ENCODE data around the gene CLN3.
A peak's percentile ranks its signal among the peaks of the same experiment; 100 is the strongest.

DNA sequence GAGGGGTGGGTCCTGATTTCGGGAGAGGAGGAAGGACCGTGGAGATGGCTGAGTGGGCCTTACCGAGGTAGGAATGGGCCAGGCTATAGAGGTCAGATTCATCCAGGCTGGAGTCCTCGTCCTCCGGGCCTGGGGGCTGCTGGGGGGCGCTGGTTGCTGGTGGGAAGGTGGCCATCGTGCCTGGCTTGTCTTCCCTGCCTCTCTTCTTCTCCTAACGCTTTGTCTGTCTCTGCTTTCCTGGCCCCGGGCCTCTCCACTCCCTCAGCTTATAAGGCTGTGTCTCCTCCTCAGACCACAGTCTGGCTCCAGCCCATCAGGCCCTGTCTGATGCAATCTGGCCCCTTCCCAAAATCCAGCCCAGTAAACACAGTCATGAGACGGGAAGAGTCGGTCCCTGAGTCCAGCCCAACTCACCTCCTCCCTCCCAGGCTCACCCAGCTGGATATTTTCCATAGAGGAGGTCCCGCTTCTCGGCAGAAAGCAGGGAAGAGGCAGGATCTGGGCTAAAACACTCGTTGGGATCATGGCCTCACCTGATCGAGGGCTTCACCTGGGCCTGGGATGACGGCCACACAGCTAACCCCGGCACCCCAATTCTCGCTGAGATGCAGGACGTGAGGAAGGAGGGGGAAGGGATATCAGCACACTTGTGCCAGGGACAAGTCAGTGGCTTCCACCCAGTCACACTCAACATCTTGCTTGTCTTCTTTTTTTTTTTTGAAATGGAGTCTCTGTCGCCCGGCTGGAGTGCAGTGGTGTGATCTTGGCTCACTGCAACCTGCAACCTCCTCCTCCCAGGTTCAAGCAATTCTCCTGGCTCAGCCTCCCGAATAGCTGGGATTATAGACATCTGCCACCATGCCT, 47.1 kb upstream of the CLN3 start, which contains the start of gene NUPR1:
- TF ChIP-seq ATM (IDR thresholded peaks at IDR 0.05; ENCODE audit: borderline replicate concordance) (no peak), ZFP1 (CRISPR knock-in tag; IDR thresholded peaks at IDR 0.05) (0 out of 2 replicates have a peak, but pooled peaks have one; percentile 39), SMARCC2 (IDR thresholded peaks at IDR 0.05) (no peak), PLRG1 (conservative IDR thresholded peaks at IDR 0.05) (no peak), SRF (IDR thresholded peaks at IDR 0.05; ENCODE audit: low read depth, low read length) (no peak)
- TF ChIP-seq, protein P1, sequence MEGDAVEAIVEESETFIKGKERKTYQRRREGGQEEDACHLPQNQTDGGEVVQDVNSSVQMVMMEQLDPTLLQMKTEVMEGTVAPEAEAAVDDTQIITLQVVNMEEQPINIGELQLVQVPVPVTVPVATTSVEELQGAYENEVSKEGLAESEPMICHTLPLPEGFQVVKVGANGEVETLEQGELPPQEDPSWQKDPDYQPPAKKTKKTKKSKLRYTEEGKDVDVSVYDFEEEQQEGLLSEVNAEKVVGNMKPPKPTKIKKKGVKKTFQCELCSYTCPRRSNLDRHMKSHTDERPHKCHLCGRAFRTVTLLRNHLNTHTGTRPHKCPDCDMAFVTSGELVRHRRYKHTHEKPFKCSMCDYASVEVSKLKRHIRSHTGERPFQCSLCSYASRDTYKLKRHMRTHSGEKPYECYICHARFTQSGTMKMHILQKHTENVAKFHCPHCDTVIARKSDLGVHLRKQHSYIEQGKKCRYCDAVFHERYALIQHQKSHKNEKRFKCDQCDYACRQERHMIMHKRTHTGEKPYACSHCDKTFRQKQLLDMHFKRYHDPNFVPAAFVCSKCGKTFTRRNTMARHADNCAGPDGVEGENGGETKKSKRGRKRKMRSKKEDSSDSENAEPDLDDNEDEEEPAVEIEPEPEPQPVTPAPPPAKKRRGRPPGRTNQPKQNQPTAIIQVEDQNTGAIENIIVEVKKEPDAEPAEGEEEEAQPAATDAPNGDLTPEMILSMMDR (CRISPR knock-in tag; IDR thresholded peaks at IDR 0.05) = no peak
- TF ChIP-seq, protein P2, sequence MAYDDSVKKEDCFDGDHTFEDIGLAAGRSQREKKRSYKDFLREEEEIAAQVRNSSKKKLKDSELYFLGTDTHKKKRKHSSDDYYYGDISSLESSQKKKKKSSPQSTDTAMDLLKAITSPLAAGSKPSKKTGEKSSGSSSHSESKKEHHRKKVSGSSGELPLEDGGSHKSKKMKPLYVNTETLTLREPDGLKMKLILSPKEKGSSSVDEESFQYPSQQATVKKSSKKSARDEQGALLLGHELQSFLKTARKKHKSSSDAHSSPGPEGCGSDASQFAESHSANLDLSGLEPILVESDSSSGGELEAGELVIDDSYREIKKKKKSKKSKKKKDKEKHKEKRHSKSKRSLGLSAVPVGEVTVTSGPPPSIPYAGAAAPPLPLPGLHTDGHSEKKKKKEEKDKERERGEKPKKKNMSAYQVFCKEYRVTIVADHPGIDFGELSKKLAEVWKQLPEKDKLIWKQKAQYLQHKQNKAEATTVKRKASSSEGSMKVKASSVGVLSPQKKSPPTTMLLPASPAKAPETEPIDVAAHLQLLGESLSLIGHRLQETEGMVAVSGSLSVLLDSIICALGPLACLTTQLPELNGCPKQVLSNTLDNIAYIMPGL (CRISPR knock-in tag; IDR thresholded peaks at IDR 0.05; ENCODE audit: borderline replicate concordance in 1 of 2, low read depth in 1 of 2) = peak in 1 of 2 experiments; percentile 22; a peak in 2 of 4 replicates
- TF ChIP-seq, protein P3, sequence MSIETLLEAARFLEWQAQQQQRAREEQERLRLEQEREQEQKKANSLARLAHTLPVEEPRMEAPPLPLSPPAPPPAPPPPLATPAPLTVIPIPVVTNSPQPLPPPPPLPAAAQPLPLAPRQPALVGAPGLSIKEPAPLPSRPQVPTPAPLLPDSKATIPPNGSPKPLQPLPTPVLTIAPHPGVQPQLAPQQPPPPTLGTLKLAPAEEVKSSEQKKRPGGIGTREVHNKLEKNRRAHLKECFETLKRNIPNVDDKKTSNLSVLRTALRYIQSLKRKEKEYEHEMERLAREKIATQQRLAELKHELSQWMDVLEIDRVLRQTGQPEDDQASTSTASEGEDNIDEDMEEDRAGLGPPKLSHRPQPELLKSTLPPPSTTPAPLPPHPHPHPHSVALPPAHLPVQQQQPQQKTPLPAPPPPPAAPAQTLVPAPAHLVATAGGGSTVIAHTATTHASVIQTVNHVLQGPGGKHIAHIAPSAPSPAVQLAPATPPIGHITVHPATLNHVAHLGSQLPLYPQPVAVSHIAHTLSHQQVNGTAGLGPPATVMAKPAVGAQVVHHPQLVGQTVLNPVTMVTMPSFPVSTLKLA (IDR thresholded peaks at IDR 0.05) = no peak

Data from HepG2 (cell line).